HCT116 (cell line): Measurements from ENCODE around the gene CDH22. TPM values are rescaled to one million over a fixed set of nuclear protein-coding genes. Genes with fewer than 3 reads are reported as not detected.

Experiments
- ATAC-seq: fragments of 200-7000 bp; cut with Tn5 transposase; 2 replicates; pipeline ENCODE4 v1.9.1; 2020; ENCODE audit warnings: mild to moderate bottlenecking, moderate library complexity
- BruUV-seq: library from RNA; stranded (reverse); fragments of 400-500 nt; replicated peaks from 2 replicates; lab custom pipeline; 2021; lab: Mats Ljungman, UMichigan
- CTCF ChIA-PET: fragments of 300-600 bp; sonication (Branson Sonifier 250); formaldehyde crosslinking; loops from one replicate; lab custom pipeline; 2021; ENCODE audit warnings: antibody characterized with exemption; lab: Charles Lee
- POLR2A ChIA-PET: fragments of 300-600, 350-600 bp; sonication (Branson Sonifier 250); formaldehyde crosslinking; loops from one replicate; lab custom pipeline; 2021; ENCODE audit warnings: antibody characterized with exemption; lab: Charles Lee
- RAD21 ChIA-PET, 2 experiments: fragments of 300-600 bp; sonication (Branson Sonifier 250); formaldehyde crosslinking; loops; one replicate each; lab custom pipeline; 2023; ENCODE audit warnings: low total read pairs in 2 of 2; ENCODE audit not compliant: uncharacterized antibody in 2 of 2, unreplicated experiment in 2 of 2, low non-redundant PET in 1 of 2; lab: Charles Lee
- DNase-seq: peaks from one replicate; pipeline ENCODE4 v3.0.0-alpha.2; 2010; ENCODE audit warnings: low read depth, low spot score
- H2AFZ ChIP-seq: fragments of 200-600 bp; shearing (Covaris generic), sonication (generic); 2 replicates; pipeline ENCODE4 v1.6.1; 2017; ENCODE audit warnings: low read depth, mixed run types, mixed read lengths, antibody characterized with exemption, low read length; ENCODE audit not compliant: poor library complexity, severe bottlenecking
- H3K27ac ChIP-seq: 2 replicates; pipeline ENCODE4 v1.5.1; 2012; ENCODE audit warnings: low read depth, low read length
- H3K27me3 ChIP-seq: fragments of 200-600 bp; sonication (generic); 2 replicates; pipeline ENCODE4 v1.6.1; 2016; ENCODE audit warnings: mixed run types, low read length, mixed read lengths; ENCODE audit not compliant: insufficient read depth
- H3K36me3 ChIP-seq, 2 experiments: fragments of 200-500 bp in 1 of 2; fragments of 200-600 bp in 1 of 2; sonication (Bioruptor generic) in 1 of 2; sonication (generic) in 1 of 2; 2 replicates each; pipeline versions ENCODE4 v1.5.1 to v1.6.1; 2014 to 2016; ENCODE audit warnings: low read length in 2 of 2, inconsistent platforms in 1 of 2, mixed read lengths in 1 of 2, mixed run types in 1 of 2; ENCODE audit not compliant: insufficient read depth in 2 of 2, control insufficient read depth in 1 of 2
- H3K4me1 ChIP-seq, 2 experiments: fragments of 200-600 bp in 1 of 2; sonication (generic) in 1 of 2; 2 replicates each; pipeline versions ENCODE4 v1.5.1 to v1.6.1; 2012 to 2017; ENCODE audit warnings: low read length in 2 of 2, inconsistent platforms in 1 of 2, mild to moderate bottlenecking in 1 of 2, mixed read lengths in 1 of 2, mixed run types in 1 of 2, moderate library complexity in 1 of 2; ENCODE audit not compliant: insufficient read depth in 2 of 2, control insufficient read depth in 1 of 2
- H3K4me2 ChIP-seq: fragments of 200-600 bp; sonication (generic); 2 replicates; pipeline ENCODE4 v1.6.1; 2017; ENCODE audit warnings: mixed run types, low read length, mixed read lengths
- H3K4me3 ChIP-seq, 2 experiments: fragments of 200-600 bp in 1 of 2; sonication (generic) in 1 of 2; replicated peaks in 1 of 2; 2 replicates each; pipeline ENCODE4 v1.5.1; 2011 to 2016; ENCODE audit warnings: low read length in 2 of 2, control low read depth in 1 of 2, low read depth in 1 of 2, mild to moderate bottlenecking in 1 of 2, mixed read lengths in 1 of 2, mixed run types in 1 of 2
- H3K79me2 ChIP-seq: fragments of 200-600 bp; sonication (generic); 2 replicates; pipeline ENCODE4 v1.6.1; 2017; ENCODE audit warnings: mild to moderate bottlenecking, mixed run types, low read length, moderate library complexity, mixed read lengths; ENCODE audit not compliant: insufficient read depth
- H3K9ac ChIP-seq: fragments of 200-600 bp; sonication (generic); 2 replicates; pipeline ENCODE4 v1.6.1; 2016; ENCODE audit warnings: low read length, mixed read lengths
- H3K9me2 ChIP-seq: fragments of 200-600 bp; sonication (generic), shearing (Covaris generic); 2 replicates; pipeline ENCODE4 v1.6.1; 2017; ENCODE audit warnings: mixed run types, mild to moderate bottlenecking, moderate library complexity; ENCODE audit not compliant: insufficient read depth
- H3K9me3 ChIP-seq, 2 experiments: fragments of 200-500 bp in 1 of 2; fragments of 200-600 bp in 1 of 2; sonication (Bioruptor generic) in 1 of 2; sonication (generic) in 1 of 2; 2 replicates each; pipeline ENCODE4 v1.6.1; 2014 to 2017; ENCODE audit warnings: low read length in 2 of 2, mixed read lengths in 2 of 2, inconsistent platforms in 1 of 2, low read depth in 1 of 2, mild to moderate bottlenecking in 1 of 2, mixed run types in 1 of 2, moderate library complexity in 1 of 2; ENCODE audit not compliant: control insufficient read depth in 1 of 2, insufficient read depth in 1 of 2
- H4K20me1 ChIP-seq: fragments of 200-600 bp; sonication (generic), shearing (Covaris generic); 2 replicates; pipeline ENCODE4 v1.6.1; 2017; ENCODE audit warnings: mixed run types, mild to moderate bottlenecking, moderate library complexity; ENCODE audit not compliant: insufficient read depth
- CBX3 ChIP-seq: IDR thresholded peaks from 2 replicates; pipeline ENCODE4 v1.6.1; 2012; ENCODE audit warnings: low read depth
- CEBPB ChIP-seq: IDR thresholded peaks from 2 replicates; pipeline ENCODE4 v1.6.1; 2012; ENCODE audit warnings: low read depth
- EGR1 ChIP-seq: IDR thresholded peaks from 2 replicates; pipeline ENCODE4 v1.6.1; 2012; ENCODE audit warnings: low read depth
- ELF1 ChIP-seq: IDR thresholded peaks from 2 replicates; pipeline ENCODE4 v1.6.1; 2012; ENCODE audit warnings: low read depth, borderline replicate concordance
- EZH2 ChIP-seq: fragments of 200-600 bp; sonication (generic); IDR thresholded peaks from 2 replicates; pipeline ENCODE4 v1.6.1; 2017; ENCODE audit warnings: antibody characterized with exemption, mixed run types
- EZH2phosphoT487 ChIP-seq: fragments of 200-600 bp; IDR thresholded peaks from 2 replicates; pipeline ENCODE4 v1.6.1; 2018; ENCODE audit warnings: antibody characterized with exemption, borderline replicate concordance
- FOSL1 ChIP-seq: IDR thresholded peaks from 2 replicates; pipeline ENCODE4 v1.6.1; 2012; ENCODE audit warnings: low read depth
- JUND ChIP-seq: IDR thresholded peaks from 2 replicates; pipeline ENCODE4 v1.6.1; 2012
- RAD21 ChIP-seq: IDR thresholded peaks from 2 replicates; pipeline ENCODE4 v1.6.1; 2012; ENCODE audit warnings: low read depth, mild to moderate bottlenecking
- SP1 ChIP-seq: IDR thresholded peaks from 2 replicates; pipeline ENCODE4 v1.6.1; 2012; ENCODE audit warnings: low read depth
- SRF ChIP-seq: IDR thresholded peaks from 2 replicates; pipeline ENCODE4 v1.6.1; 2012; ENCODE audit warnings: low read depth
- TCF7L2 ChIP-seq: IDR thresholded peaks from 2 replicates; pipeline ENCODE4 v1.7.0; 2011; ENCODE audit warnings: borderline replicate concordance, inconsistent platforms; ENCODE audit not compliant: insufficient read depth, insufficient read length; ENCODE audit errors: extremely low read depth
- YY1 ChIP-seq: IDR thresholded peaks from 2 replicates; pipeline ENCODE4 v1.6.1; 2011; ENCODE audit warnings: low read length, low read depth, moderate library complexity, mild to moderate bottlenecking; ENCODE audit not compliant: insufficient replicate concordance; ENCODE audit errors: extremely low read depth
- ZBTB33 ChIP-seq: IDR thresholded peaks from 2 replicates; pipeline ENCODE4 v1.6.1; 2011; ENCODE audit warnings: mild to moderate bottlenecking, low read length, moderate library complexity; ENCODE audit not compliant: insufficient replicate concordance; ENCODE audit errors: extremely low read depth
- ZFX ChIP-seq: fragments of 450-650 bp; IDR thresholded peaks from 2 replicates; pipeline ENCODE4 v1.6.1; 2017
- ZNF274 ChIP-seq: fragments of 200-500 bp; sonication (Bioruptor generic); IDR thresholded peaks from 2 replicates; pipeline ENCODE4 v1.6.1; 2014; ENCODE audit warnings: mild to moderate bottlenecking, low read depth, low read length, inconsistent platforms
- intact Hi-C: fragments of 100-400 bp; cut with micrococcal nuclease; formaldehyde crosslinking; loops from 2 replicates; pipeline ENCODE4 v1.10.0; 2022
- total RNA-seq: library from RNA; stranded (reverse); gene quantifications from one replicate; pipeline ENCODE4 v1.2.1, GENCODE V29; 2021; ENCODE audit not compliant: unreplicated experiment
- TF ChIP-seq, protein P1 (sequence below): IDR thresholded peaks from 2 replicates; pipeline ENCODE4 v1.6.1; 2012
- TF ChIP-seq, protein P2 (sequence below): IDR thresholded peaks from 2 replicates; pipeline ENCODE4 v1.6.1; 2012
- TF ChIP-seq, protein P3 (sequence below), 3 experiments: fragments of 200-600 bp in 1 of 3; sonication (generic) in 1 of 3; IDR thresholded peaks in 2 of 3; conservative IDR thresholded peaks in 1 of 3; 2 replicates each; pipeline ENCODE4 v1.5.1; 2012 to 2017; ENCODE audit warnings: low read depth in 2 of 3, low read length in 2 of 3, antibody characterized with exemption in 1 of 3, borderline replicate concordance in 1 of 3, control low read depth in 1 of 3, mild to moderate bottlenecking in 1 of 3, mixed read lengths in 1 of 3, mixed run types in 1 of 3, moderate library complexity in 1 of 3; ENCODE audit not compliant: insufficient read depth in 1 of 3
- TF ChIP-seq, protein P4 (sequence below): IDR thresholded peaks from 2 replicates; pipeline ENCODE4 v1.6.1; 2012; ENCODE audit warnings: low read depth

CDH22 gene
- total RNA-seq, 1 experiment from 2014 or later, result 1.8 TPM

GRCh38 chr20:46246559-46246958, 61.7 kb downstream of the CDH22 start:
- no peaks in the 10 kb centered on the region for H4K20me1 ChIP-seq
- no peaks in the 10 kb centered on the region for H3K36me3 ChIP-seq
- DNase-seq, result no peak
- ChIA-PET RAD21 (no interaction called here), CTCF (no interaction called here), POLR2A (no interaction called here)
- intact Hi-C loops, result no loop called here
- no peak overlapping the region for H3K4me3 ChIP-seq
- H3K4me2 ChIP-seq, result no peak overlapping the region
- H2AFZ ChIP-seq, result no peak overlapping the region
- no peaks in the 10 kb centered on the region for H3K9me2 ChIP-seq
- no peak for ATAC-seq
- H3K79me2 ChIP-seq, result no peaks in the 10 kb centered on the region
- H3K9me3 ChIP-seq, result no peaks in the 10 kb centered on the region
- no peaks in the 10 kb centered on the region for H3K27me3 ChIP-seq
- H3K27ac ChIP-seq, result no peak overlapping the region
- H3K9ac ChIP-seq, result no peak overlapping the region
- H3K4me1 ChIP-seq, result peaks cover 4 to 9% of the 10 kb centered on the region in 2 experiments; a peak in 2 of 4 replicates
- no TSS peak for BruUV-seq
- no peak for TF ChIP-seq JUND
- TF ChIP-seq YY1, result no peak
- TF ChIP-seq CEBPB, result no peak
- no peak for TF ChIP-seq SP1
- no peak for TF ChIP-seq ZBTB33
- TF ChIP-seq FOSL1, result no peak
- TF ChIP-seq EZH2, result no peak
- no peak for TF ChIP-seq EZH2phosphoT487
- TF ChIP-seq ZNF274, result no peak
- TF ChIP-seq ELF1, result no peak
- no peak for TF ChIP-seq CBX3
- no peak for TF ChIP-seq SRF
- TF ChIP-seq, protein P1, sequence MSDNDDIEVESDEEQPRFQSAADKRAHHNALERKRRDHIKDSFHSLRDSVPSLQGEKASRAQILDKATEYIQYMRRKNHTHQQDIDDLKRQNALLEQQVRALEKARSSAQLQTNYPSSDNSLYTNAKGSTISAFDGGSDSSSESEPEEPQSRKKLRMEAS, result no peak
- TF ChIP-seq, protein P2, sequence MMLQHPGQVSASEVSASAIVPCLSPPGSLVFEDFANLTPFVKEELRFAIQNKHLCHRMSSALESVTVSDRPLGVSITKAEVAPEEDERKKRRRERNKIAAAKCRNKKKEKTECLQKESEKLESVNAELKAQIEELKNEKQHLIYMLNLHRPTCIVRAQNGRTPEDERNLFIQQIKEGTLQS, result no peak
- TF ChIP-seq EGR1, result no peak
- TF ChIP-seq RAD21, result no peak
- TF ChIP-seq, protein P3, sequence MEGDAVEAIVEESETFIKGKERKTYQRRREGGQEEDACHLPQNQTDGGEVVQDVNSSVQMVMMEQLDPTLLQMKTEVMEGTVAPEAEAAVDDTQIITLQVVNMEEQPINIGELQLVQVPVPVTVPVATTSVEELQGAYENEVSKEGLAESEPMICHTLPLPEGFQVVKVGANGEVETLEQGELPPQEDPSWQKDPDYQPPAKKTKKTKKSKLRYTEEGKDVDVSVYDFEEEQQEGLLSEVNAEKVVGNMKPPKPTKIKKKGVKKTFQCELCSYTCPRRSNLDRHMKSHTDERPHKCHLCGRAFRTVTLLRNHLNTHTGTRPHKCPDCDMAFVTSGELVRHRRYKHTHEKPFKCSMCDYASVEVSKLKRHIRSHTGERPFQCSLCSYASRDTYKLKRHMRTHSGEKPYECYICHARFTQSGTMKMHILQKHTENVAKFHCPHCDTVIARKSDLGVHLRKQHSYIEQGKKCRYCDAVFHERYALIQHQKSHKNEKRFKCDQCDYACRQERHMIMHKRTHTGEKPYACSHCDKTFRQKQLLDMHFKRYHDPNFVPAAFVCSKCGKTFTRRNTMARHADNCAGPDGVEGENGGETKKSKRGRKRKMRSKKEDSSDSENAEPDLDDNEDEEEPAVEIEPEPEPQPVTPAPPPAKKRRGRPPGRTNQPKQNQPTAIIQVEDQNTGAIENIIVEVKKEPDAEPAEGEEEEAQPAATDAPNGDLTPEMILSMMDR (IDR thresholded peaks at IDR 0.05 in 2 of 3, conservative IDR thresholded peaks at IDR 0.05 in 1 of 3; ENCODE audit: borderline replicate concordance in 1 of 3, insufficient read depth in 1 of 3, low read depth in 2 of 3, low read length in 2 of 3), result no peak
- no peak for TF ChIP-seq TCF7L2
- TF ChIP-seq, protein P4, sequence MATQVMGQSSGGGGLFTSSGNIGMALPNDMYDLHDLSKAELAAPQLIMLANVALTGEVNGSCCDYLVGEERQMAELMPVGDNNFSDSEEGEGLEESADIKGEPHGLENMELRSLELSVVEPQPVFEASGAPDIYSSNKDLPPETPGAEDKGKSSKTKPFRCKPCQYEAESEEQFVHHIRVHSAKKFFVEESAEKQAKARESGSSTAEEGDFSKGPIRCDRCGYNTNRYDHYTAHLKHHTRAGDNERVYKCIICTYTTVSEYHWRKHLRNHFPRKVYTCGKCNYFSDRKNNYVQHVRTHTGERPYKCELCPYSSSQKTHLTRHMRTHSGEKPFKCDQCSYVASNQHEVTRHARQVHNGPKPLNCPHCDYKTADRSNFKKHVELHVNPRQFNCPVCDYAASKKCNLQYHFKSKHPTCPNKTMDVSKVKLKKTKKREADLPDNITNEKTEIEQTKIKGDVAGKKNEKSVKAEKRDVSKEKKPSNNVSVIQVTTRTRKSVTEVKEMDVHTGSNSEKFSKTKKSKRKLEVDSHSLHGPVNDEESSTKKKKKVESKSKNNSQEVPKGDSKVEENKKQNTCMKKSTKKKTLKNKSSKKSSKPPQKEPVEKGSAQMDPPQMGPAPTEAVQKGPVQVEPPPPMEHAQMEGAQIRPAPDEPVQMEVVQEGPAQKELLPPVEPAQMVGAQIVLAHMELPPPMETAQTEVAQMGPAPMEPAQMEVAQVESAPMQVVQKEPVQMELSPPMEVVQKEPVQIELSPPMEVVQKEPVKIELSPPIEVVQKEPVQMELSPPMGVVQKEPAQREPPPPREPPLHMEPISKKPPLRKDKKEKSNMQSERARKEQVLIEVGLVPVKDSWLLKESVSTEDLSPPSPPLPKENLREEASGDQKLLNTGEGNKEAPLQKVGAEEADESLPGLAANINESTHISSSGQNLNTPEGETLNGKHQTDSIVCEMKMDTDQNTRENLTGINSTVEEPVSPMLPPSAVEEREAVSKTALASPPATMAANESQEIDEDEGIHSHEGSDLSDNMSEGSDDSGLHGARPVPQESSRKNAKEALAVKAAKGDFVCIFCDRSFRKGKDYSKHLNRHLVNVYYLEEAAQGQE, result no peak
- TF ChIP-seq ZFX, result no peak
